Heart right ventricle (tissue), 16 donors: Measurements from ENCODE around the gene ENO3. TPM values are rescaled to one million over a fixed set of nuclear protein-coding genes. Genes with fewer than 3 reads are reported as not detected.

Experiments
- ATAC-seq, 8 donors: fragments of 200-7000 bp; cut with Tn5 transposase; one replicate each; pipeline ENCODE4 v1.9.1; 2020; ENCODE audit warnings: mild to moderate bottlenecking in 8 of 8, moderate library complexity in 8 of 8, moderate number of reproducible peaks in 1 of 8
- DNase-seq, 2 donors: peaks; one replicate each; pipeline ENCODE4 v3.0.0-alpha.2; 2020
- H3K27ac ChIP-seq, 10 donors: fragments of 200-600 bp; sonication (generic) in 2 of 10; one replicate each; pipeline versions ENCODE4 v1.5.0 to v1.8.0; 2020 to 2022; ENCODE audit warnings: mild to moderate bottlenecking in 3 of 10
- H3K27me3 ChIP-seq, 7 donors: fragments of 200-600 bp; one replicate each; pipeline ENCODE4 v1.8.0; 2021 to 2022; ENCODE audit warnings: mild to moderate bottlenecking in 2 of 7
- H3K36me3 ChIP-seq, 9 donors: fragments of 200-600 bp; sonication (generic) in 1 of 9; one replicate each; pipeline versions ENCODE4 v1.5.0 to v1.8.0; 2020 to 2022; ENCODE audit warnings: mild to moderate bottlenecking in 2 of 9
- H3K4me1 ChIP-seq, 9 donors: fragments of 200-600 bp; sonication (generic) in 1 of 9; one replicate each; pipeline versions ENCODE4 v1.5.0 to v1.8.0; 2020 to 2022; ENCODE audit warnings: mild to moderate bottlenecking in 4 of 9
- H3K4me3 ChIP-seq, 10 donors: fragments of 200-600 bp; sonication (generic) in 2 of 10; one replicate each; pipeline versions ENCODE4 v1.5.0 to v1.8.0; 2020 to 2022; ENCODE audit warnings: mild to moderate bottlenecking in 7 of 10, moderate library complexity in 2 of 10
- H3K9me3 ChIP-seq, 11 donors: fragments of 200-600 bp in 10 of 11; sonication (generic) in 2 of 11; one replicate each; pipeline versions ENCODE4 v1.5.0 to v1.8.0; 2013 to 2022; ENCODE audit warnings: mild to moderate bottlenecking in 2 of 11, control low read depth in 1 of 11, moderate library complexity in 1 of 11
- WGBS, 2 donors: extraction: QIAGEN DNeasy Blood & Tissue Kit; methylation state at CpG; one replicate each; pipeline ENCODE4 v1.1.7; 2013; ENCODE audit warnings: inconsistent platforms in 1 of 2; 5-methylcytosine and 5-hydroxymethylcytosine counted together
- intact Hi-C, 10 donors: fragments of 100-400 bp; cut with DNase I; formaldehyde crosslinking; loops; one replicate each; pipeline versions ENCODE4 v1.11.1 to v1.14.2; 2022
- polyA plus RNA-seq, 2 donors: library from polyadenylated mRNA; stranded (reverse); fragments of 200-250 nt; gene quantifications; one replicate each; pipeline ENCODE4 v1.2.3, GENCODE V29; 2013
- total RNA-seq, 10 donors: library from RNA; stranded (reverse); fragmentation: NEBNext Ultra II Directional in 3 of 10; extraction: Animal tissue kit (Norgen Biotek cat#: 25700) in 3 of 10; gene quantifications; one replicate each; pipeline versions ENCODE4 v1.2.1 to v1.2.4, GENCODE V29; 2021 to 2023
- TF ChIP-seq, protein P1 (sequence below), 9 donors: fragments of 200-600 bp; sonication (generic) in 2 of 9; IDR thresholded peaks; one replicate each; pipeline versions ENCODE4 v1.5.0 to v1.8.0; 2021 to 2022; ENCODE audit warnings: antibody characterized with exemption in 9 of 9, mild to moderate bottlenecking in 5 of 9, moderate library complexity in 1 of 9
- donor health status: Arrhythmogenic right ventricular cardiomyopathy.
- donor health status: ischemic (EF 13 %, LVEDD 7.1; RV severe dilation, severe dysfunction).
- donor health status: healthy with polysubstance abuse.
- donor health status: DM: no; HTN: yes; CAD: no.
- donor health status: DM: no; HTN: no; CAD: no.
- donor health status: ischemic (EF 25% LVEDD 6.9; RV normal size, moderate dysfunction).
- donor health status: ischemic (EF 25% LVEDD 5.7; RV mildly dilated, moderate dysfunction).
- donor health status: healthy.
- donor health status: DM: yes; HTN: yes; CAD: no.
- donor health status: Ischemic cardiomyopathy.
- donor health status: ischemic (EF 35%, LVEDD 5.7; RV mildly dilated, moderate dysfunction).
- donor health status: nonischemic (EF 11% LVEDD 7.7; RV severe dilation, severe dysfunction).
- donor health status: DM: yes; HTN: yes; CAD: no.
- donor health status: PGD.
- donor health status: ischemic (EF 29% LVEDD 5.4; RV normal size, mild dysfunction).
- donor health status: nonischemic (EF 23%, LVEDD 6.1; RV moderate dilation, normal function).

The ENO3 gene
- total and polyA plus RNA-seq, 12 donors: 143 to 1,668 (median 746) TPM

DNA sequence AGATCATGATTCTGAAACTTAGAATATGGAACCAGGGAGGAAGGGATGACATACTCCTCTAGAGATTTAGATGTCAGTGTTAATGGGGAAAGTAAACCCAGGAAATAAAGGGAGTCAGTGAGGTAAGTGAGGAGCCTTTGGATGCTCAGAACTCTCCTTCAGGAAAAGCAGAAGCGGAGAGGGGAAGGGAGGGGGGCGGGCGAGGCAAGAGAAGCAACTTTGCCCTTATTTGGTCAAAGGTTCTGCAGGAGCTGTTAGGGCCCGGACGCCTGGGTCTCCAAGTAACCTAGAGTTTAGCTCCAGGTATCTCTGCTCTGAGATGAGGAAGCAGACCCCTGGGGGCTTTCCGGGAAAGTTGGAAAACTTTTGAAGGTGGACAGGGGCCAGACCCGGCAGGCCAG lies 3.9 kb upstream of the ENO3 start:
- WGBS, 2 donors: 5 to 6% methylated on average over 7 of the region's 7 CpGs
- intact Hi-C loops: loop anchor here in 2 of 10 donors (5.0 kb wide), 2 partner anchors 40 to 50 kb away; partner anchors contain the start of genes INCA1 (in 1 of the 2) and KIF1C (in 1 of the 2)

DNA sequence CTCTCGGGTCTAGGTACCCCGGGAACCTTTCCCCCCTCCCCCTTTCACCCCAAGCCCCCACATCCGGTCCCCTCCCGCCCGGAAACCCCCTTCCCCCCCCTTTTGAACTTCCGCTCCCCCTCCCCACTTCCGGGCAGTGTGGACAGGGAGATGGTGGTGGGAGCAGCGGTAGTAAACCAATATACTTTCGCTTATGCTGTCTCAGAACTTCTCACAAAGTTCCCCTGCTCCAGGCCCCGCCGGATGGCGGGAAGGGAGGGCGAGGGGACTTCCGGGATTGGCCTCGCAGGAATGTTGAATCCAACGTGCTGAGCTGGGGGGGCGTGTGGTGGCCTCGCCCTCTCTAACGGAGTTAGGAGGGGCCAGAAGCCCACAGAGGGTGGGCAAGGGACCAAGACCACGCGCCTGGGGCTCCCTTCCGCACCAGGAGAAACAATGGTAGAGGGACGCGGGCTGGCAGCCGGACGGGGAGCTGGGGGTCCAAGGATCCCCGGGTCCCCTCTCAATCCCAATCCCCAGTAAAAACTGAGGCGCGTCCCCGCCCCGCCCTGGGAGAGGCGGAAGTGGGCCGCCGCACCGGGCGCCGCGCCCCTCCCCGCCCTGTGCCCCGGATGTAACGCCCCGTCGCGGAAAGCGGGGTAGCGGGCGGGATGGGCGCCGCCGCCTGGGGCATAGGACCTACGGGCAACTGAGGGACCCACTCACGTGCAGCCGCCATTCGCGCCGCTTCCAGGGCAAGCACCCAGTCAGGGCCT lies 3.3 kb upstream of the ENO3 start:
- Histone ChIP-seq H3K27ac (peak overlapping the region; percentile 89 to 100 (median 99)), H3K4me1 (peaks cover 18 to 77% (median 53%) of the 10 kb centered on the region in 9 donors), H3K36me3 (peaks cover 0 to 49% (median 13%) of the 10 kb centered on the region in 9 donors), H3K27me3 (no peaks in the 10 kb centered on the region), H3K9me3 (no peaks in the 10 kb centered on the region), H3K4me3 (peak overlapping the region; percentile 67 to 100 (median 98))
- WGBS, 2 donors: 0 to 1% methylated on average over 56 of the region's 56 CpGs
- peak; percentile 53 to 66 for DNase-seq
- intact Hi-C loops: loop anchor here in 4 of 10 donors (1.0 to 5.0 kb wide), 6 partner anchors 7 to 50 kb away; partner anchors contain the start of genes SPAG7 (in 2 of the 4), CAMTA2 (in 1 of the 4), INCA1 (in 1 of the 4) and KIF1C (in 1 of the 4)
- peak; percentile 22 to 47 (median 36) for ATAC-seq
- TF ChIP-seq, protein P1, sequence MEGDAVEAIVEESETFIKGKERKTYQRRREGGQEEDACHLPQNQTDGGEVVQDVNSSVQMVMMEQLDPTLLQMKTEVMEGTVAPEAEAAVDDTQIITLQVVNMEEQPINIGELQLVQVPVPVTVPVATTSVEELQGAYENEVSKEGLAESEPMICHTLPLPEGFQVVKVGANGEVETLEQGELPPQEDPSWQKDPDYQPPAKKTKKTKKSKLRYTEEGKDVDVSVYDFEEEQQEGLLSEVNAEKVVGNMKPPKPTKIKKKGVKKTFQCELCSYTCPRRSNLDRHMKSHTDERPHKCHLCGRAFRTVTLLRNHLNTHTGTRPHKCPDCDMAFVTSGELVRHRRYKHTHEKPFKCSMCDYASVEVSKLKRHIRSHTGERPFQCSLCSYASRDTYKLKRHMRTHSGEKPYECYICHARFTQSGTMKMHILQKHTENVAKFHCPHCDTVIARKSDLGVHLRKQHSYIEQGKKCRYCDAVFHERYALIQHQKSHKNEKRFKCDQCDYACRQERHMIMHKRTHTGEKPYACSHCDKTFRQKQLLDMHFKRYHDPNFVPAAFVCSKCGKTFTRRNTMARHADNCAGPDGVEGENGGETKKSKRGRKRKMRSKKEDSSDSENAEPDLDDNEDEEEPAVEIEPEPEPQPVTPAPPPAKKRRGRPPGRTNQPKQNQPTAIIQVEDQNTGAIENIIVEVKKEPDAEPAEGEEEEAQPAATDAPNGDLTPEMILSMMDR (IDR thresholded peaks at IDR 0.05): no peak

More for the DNA sequence above, 3.9 kb upstream of the ENO3 start:
- ATAC-seq (no peak), DNase-seq (no peak)
- Histone ChIP-seq H3K4me1 (peaks cover 18 to 78% (median 57%) of the 10 kb centered on the region in 9 donors), H3K9me3 (no peaks in the 10 kb centered on the region), H3K27me3 (no peaks in the 10 kb centered on the region), H3K36me3 (peaks cover 0 to 54% (median 15%) of the 10 kb centered on the region in 9 donors), H3K27ac (peak overlapping the region; percentile 89 to 100 (median 99)), H3K4me3 (peak overlapping the region; percentile 67 to 100 (median 98))
- TF ChIP-seq, protein P1 (IDR thresholded peaks at IDR 0.05): no peak

DNA sequence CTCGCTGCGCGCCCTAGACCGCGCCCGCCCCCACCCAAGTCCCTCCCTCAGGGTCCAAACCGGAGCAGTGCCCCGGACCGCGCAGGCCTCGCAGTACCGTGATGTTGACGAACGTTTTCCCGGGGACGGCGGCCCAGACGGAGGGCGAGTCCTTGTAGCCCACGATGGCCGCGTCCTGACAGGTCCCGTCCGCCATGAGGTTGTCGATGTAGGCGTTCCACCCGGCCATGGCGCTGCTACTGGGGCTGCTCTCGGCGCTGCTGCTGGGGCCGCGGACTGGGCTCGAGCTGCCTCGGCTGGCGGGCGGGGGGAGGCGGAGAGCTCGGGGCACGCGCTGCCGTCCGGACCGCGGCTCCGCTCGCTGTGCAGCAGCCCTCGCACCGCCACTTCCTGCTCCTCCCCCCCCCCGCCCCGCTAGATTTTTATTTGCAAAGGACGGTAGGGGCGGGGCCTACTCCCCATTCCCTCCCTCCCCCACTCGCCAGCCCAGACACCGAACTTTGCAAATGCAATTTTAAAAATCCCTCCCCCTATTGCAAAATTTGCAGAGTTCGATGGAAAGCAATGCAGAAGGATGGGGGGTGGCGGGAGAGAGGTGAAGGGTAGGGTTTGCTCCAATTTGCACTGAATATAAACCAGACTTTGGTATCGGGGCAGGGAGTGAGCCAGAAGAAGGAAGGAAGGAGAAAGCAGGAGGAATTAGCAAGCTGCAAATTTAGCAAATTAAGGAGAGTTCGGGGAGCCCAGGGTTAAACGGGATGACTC lies 2.6 kb upstream of the ENO3 start, which contains the start of gene PFN1:
PFN1 (minus strand) TSS at position 365 of the 765 bp plus-strand sequence; CDS start at position 229, 136 bp downstream.
- WGBS, 2 donors: 0% methylated on average over 53 to 59 of the region's 59 CpGs
- Histone ChIP-seq H3K36me3 (peaks cover 0 to 41% (median 6%) of the 10 kb centered on the region in 9 donors), H3K27me3 (no peaks in the 10 kb centered on the region), H3K4me3 (peak within 1 kb of the TSS; percentile 67 to 100 (median 98)), H3K4me1 (peaks cover 18 to 77% (median 51%) of the 10 kb centered on the region in 9 donors), H3K9me3 (no peaks in the 10 kb centered on the region), H3K27ac (peak within 1 kb of the TSS; percentile 89 to 100 (median 99))
- ATAC-seq (peak; percentile 61 to 85 (median 76)), DNase-seq (peak; percentile 87 to 91)
- intact Hi-C loops: loop anchor here in 4 of 10 donors (1.0 to 5.0 kb wide), 6 partner anchors 8 to 49 kb away; partner anchors contain the start of genes SPAG7 (in 2 of the 4), CAMTA2 (in 1 of the 4), INCA1 (in 1 of the 4) and KIF1C (in 1 of the 4)
- TF ChIP-seq, protein P1 (IDR thresholded peaks at IDR 0.05): no peak
